DND-41 (cell line): ENCODE measurements around the gene CLMN.

Experiments
- CTCF ChIP-seq: IDR thresholded peaks from 2 replicates; pipeline ENCODE4 v1.5.1; 2012; ENCODE audit warnings: borderline replicate concordance, low read length, moderate library complexity, mild to moderate bottlenecking; ENCODE audit not compliant: poor library complexity, severe bottlenecking; ENCODE audit errors: extremely low read depth
- EZH2 ChIP-seq: IDR thresholded peaks from 3 replicates; pipeline ENCODE4 v1.6.1; 2012; ENCODE audit warnings: borderline replicate concordance, low read depth, mild to moderate bottlenecking, moderate library complexity, low read length, inconsistent platforms; ENCODE audit not compliant: severe bottlenecking

DNA sequence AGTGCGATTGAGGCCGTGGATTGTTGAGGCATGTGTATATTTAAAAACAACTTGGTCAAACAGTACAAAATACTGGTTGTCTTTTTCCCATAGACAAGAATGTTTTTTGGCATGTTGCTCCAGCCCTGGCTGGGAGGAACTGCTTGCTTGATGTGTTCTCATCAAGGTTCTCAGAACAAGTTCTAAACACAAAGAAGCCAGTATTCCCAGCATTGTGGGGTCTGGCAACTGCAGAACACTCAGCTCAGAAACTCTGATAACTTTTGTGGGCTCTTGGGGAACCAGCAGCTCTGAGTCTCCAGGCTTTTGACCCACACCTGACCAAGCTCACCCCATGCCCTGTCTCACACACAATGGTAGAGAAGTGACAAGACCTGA, 135.3 kb downstream of the CLMN start:
- TF ChIP-seq CTCF, result no peak
- no peak for TF ChIP-seq EZH2
